ENCODE results near the gene GABBR2. TPM values are rescaled to one million over a fixed set of nuclear protein-coding genes. Genes with fewer than 3 reads are reported as not detected.

Gene GABBR2
- total RNA-seq, 2 donors from 2014 or later: 1.2 to 1.3 TPM

GRCh38 chr9:98356326-98356725, 352.4 kb downstream of the GABBR2 start:
- Mint-ChIP-seq H3K27ac (no peak overlapping the region), H3K4me1 (peaks cover 2% of the 10 kb centered on the region), H3K4me3 (no peak overlapping the region)

GRCh38 chr9:98351370-98351769, 357.4 kb downstream of the GABBR2 start:
- Histone ChIP-seq H3K27ac (ENCODE audit: low read depth, low read length) (no peak overlapping the region), H3K9ac (ENCODE audit: extremely low read depth, low read length, poor library complexity, severe bottlenecking) (no peak overlapping the region), H3K27me3 (ENCODE audit: control insufficient read depth, insufficient read depth, low read length, poor library complexity, severe bottlenecking) (no peaks in the 10 kb centered on the region), H3K9me3 (ENCODE audit: control insufficient read depth, low read length) (peaks cover 7% of the 10 kb centered on the region), H3K4me3 (ENCODE audit: low read length) (no peak overlapping the region), H3K36me3 (ENCODE audit: control insufficient read depth, insufficient read depth, low read length) (no peaks in the 10 kb centered on the region), H3K4me1 (ENCODE audit: control insufficient read depth, insufficient read depth, low read length) (no peaks in the 10 kb centered on the region)
- TF ChIP-seq CTCF (conservative IDR thresholded peaks at IDR 0.05): no peak
- Mint-ChIP-seq H3K4me3 (no peak overlapping the region), H3K27me3 (ENCODE audit: insufficient read depth) (no peaks in the 10 kb centered on the region), H3K36me3 (ENCODE audit: low read depth) (no peaks in the 10 kb centered on the region), H3K4me1 (no peaks in the 10 kb centered on the region), H3K9me3 (peaks cover 8% of the 10 kb centered on the region), H3K27ac (no peak overlapping the region)
- no peak for DNase-seq
- no CpG with 5 or more reads among the region's 1 CpG for WGBS, 2 experiments (ENCODE audit: insufficient coverage in 1 of 2, insufficient read length in 1 of 2)

More at GRCh38 chr9:98356326-98356725, 352.4 kb downstream of the GABBR2 start:
- no peak for DNase-seq
- Histone ChIP-seq H3K27ac (ENCODE audit: low read depth, low read length) (no peak overlapping the region), H3K9ac (ENCODE audit: extremely low read depth, low read length, poor library complexity, severe bottlenecking) (no peak overlapping the region), H3K27me3 (ENCODE audit: control insufficient read depth, insufficient read depth, low read length, poor library complexity, severe bottlenecking) (no peaks in the 10 kb centered on the region), H3K9me3 (ENCODE audit: control insufficient read depth, low read length) (peaks cover 7% of the 10 kb centered on the region), H3K36me3 (ENCODE audit: control insufficient read depth, insufficient read depth, low read length) (no peaks in the 10 kb centered on the region), H3K4me1 (ENCODE audit: control insufficient read depth, insufficient read depth, low read length) (no peaks in the 10 kb centered on the region), H3K4me3 (ENCODE audit: low read length) (no peak overlapping the region)
- Mint-ChIP-seq H3K27me3 (ENCODE audit: insufficient read depth) (no peaks in the 10 kb centered on the region), H3K9me3 (peaks cover 8% of the 10 kb centered on the region), H3K36me3 (ENCODE audit: low read depth) (no peaks in the 10 kb centered on the region)
- no peak for TF ChIP-seq CTCF (conservative IDR thresholded peaks at IDR 0.05)
- 81 to 95% methylated on average over 4 of the region's 4 CpGs for WGBS, 2 experiments (ENCODE audit: insufficient coverage in 1 of 2, insufficient read length in 1 of 2)

DNA sequence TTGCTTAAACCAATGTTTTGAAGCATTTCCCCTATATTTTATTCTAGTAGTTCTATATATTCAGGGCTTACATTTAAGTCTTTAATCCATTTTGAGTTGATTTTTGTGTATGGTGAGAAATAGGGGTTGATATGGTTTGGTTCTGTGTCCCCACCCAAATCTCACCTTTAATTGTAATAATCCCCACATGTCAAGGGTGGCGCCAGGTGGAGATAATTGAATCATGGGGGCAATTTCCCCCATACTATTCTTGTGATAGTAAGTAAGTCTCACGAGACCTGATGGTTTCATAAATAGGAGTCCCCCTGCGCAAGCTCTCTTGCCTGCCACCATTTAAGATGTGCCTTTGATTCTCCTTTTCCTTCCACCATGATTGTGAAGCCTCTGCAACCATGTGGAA, 361.1 kb downstream of the GABBR2 start:
- no peak for TF ChIP-seq CTCF (conservative IDR thresholded peaks at IDR 0.05)
- no peaks in the 10 kb centered on the region for H3K36me3 ChIP-seq (ENCODE audit: control insufficient read depth, insufficient read depth, low read length)
- H3K9me3 ChIP-seq (ENCODE audit: control insufficient read depth, low read length): peaks cover 7% of the 10 kb centered on the region
- no peak overlapping the region for H3K27ac ChIP-seq (ENCODE audit: low read depth, low read length)
- Mint-ChIP-seq H3K36me3 (ENCODE audit: low read depth) (no peaks in the 10 kb centered on the region), H3K9me3 (peaks cover 3% of the 10 kb centered on the region), H3K4me3 (no peak overlapping the region), H3K27ac (no peak overlapping the region), H3K27me3 (ENCODE audit: insufficient read depth) (peaks cover 6% of the 10 kb centered on the region), H3K4me1 (no peaks in the 10 kb centered on the region)
- H3K4me1 ChIP-seq (ENCODE audit: control insufficient read depth, insufficient read depth, low read length): no peaks in the 10 kb centered on the region
- H3K9ac ChIP-seq (ENCODE audit: extremely low read depth, low read length, poor library complexity, severe bottlenecking): no peak overlapping the region
- no peaks in the 10 kb centered on the region for H3K27me3 ChIP-seq (ENCODE audit: control insufficient read depth, insufficient read depth, low read length, poor library complexity, severe bottlenecking)
- no peak for DNase-seq
- WGBS, 2 experiments (ENCODE audit: insufficient coverage in 1 of 2, insufficient read length in 1 of 2): 84 to 91% methylated on average over 3 of the region's 3 CpGs
- H3K4me3 ChIP-seq (ENCODE audit: low read length): no peak overlapping the region
